Activated CD8-positive, alpha-beta memory T cell treated with anti-CD3 and anti-CD28 coated beads, Interleukin-2, amount 50 U/mL, for 24 hours (primary cell): ENCODE measurements around the gene ACTR2.
"Not testable (repeated sequence)": the region's sequence is repeated elsewhere in the genome, so short reads cannot be mapped to it uniquely, and the experiment has no call there.

Source experiments
- DNase-seq: peaks from one replicate; pipeline ENCODE4 v3.0.0-alpha.2; 2020; ENCODE audit errors: extremely low read depth

The ACTR2 gene

GRCh38 chr2:65227456-65228262 lies at the start of gene ACTR2:
Gene ACTR2, plus strand, starts transcription at chr2:65227831. Its CDS starts 79 bp downstream, at chr2:65227910.
- DNase-seq: peak; percentile 81

GRCh38 chr2:65182570-65182969 lies 45.1 kb upstream of the ACTR2 start:
- no peak for DNase-seq

- DNase-seq: not testable (repeated sequence)
Observed at GRCh38 chr2:65183406-65183805, 44.2 kb upstream of the ACTR2 start.

- DNase-seq: no peak
Observed at GRCh38 chr2:65185012-65185411, 42.6 kb upstream of the ACTR2 start.

DNA sequence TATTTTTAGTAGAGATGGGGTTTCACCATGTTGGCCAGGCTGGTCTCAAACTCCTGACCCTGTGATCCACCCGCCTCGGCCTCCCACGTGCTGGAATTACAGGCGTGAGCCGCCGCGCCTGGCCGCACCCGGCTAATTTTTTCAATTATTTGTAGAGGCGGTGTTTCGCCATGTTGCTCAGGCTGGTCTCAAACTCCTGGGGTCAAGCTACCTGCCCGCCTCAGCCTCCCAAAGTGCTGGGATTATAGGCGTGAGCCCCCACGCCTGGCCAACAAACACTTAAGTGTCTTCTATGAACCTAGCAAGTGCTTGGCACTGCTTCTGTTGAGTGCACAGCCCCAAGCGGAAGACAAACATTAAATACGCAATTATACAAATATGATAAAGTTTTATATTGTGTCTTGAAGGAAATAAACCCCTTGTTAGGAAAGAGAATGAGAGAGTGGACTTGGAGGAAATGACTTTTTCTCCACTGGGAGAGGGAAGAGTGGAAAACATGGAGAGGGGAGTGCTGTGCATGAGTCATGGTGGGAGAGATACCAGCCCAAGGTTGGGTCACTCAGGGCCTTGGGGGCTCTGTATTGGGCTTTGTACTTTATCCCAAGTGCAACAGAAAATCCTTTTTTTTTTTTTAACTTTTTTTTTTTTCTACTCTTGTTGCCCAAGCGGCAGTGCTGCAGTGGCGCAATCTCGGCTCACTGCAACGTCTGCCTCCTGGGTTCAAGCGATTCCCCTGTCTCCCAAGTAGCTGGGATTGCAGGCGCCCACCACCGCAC lies 41.4 kb upstream of the ACTR2 start:
- no peak for DNase-seq

DNA sequence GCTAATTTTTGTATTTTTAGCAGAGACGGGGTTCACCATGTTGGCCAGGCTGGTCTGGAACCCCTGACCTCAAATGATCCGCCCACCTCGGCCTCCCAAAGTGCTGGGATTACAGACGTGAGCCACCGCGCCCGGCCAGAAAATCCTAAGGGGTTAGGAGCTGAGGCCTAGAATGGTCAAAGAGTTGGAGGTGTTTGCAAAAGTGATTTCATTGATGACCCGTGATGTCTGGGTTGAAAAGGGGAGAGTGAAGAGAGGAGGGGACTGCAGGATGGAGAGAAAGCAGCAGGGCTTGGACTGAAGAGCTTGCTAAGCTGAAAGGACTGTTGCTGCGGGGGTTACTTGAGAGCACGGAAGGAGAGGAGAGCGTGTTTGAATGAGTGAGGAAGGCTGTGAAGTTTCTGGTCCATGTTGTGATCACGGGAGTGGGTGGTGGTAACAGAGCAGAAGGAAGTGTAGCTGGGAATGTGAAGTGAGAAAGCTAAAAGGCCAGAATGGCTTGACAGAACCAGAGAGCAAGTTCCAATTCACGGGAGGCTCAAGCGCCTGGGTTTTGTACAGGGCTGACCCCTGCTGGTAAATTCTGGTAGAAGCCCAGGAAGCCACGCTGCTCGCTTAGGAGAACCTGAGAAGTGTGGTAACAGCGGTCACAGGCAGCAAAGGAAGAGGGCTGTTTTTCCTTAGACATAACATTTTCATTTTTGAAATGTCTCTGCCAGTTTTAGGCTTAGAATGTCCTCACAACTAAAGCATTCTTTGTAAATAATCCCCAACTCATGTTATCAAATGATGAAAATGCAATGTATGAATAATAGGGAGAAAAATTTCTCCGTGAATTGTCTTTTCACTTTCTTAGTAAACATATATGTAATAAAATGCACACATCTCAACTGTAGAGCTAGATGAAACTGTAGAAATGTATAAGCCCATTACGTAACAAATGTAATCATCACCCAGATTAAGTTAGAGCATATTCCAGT lies 40.5 kb upstream of the ACTR2 start:
- peak; percentile 29 for DNase-seq

GRCh38 chr2:65193446-65193845 lies 34.2 kb upstream of the ACTR2 start:
- no peak for DNase-seq

GRCh38 chr2:65198737-65199136 lies 28.9 kb upstream of the ACTR2 start:
- no peak for DNase-seq

GRCh38 chr2:65199166-65199565 lies 28.5 kb upstream of the ACTR2 start:
- no peak for DNase-seq

DNA sequence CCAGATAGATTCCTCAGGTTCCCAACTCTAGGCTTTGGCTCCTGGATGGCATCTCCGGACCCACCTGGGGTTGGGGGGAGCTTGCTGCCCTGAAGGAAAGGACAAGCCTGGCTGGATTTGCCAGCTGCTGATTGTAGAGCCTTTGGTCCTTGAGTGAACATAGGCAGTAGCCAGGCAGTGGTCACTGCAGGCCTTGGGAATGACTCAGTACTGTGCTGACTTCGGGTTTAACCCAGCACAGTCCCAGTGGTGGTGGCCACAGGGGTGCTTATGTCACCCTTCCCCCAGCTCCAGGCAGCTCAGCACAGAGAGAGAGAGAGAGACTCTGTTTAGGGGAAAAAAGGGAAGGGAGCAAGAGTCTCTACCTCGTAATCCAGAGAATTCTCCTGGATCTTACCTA lies 27.7 kb upstream of the ACTR2 start:
- no peak for DNase-seq

DNA sequence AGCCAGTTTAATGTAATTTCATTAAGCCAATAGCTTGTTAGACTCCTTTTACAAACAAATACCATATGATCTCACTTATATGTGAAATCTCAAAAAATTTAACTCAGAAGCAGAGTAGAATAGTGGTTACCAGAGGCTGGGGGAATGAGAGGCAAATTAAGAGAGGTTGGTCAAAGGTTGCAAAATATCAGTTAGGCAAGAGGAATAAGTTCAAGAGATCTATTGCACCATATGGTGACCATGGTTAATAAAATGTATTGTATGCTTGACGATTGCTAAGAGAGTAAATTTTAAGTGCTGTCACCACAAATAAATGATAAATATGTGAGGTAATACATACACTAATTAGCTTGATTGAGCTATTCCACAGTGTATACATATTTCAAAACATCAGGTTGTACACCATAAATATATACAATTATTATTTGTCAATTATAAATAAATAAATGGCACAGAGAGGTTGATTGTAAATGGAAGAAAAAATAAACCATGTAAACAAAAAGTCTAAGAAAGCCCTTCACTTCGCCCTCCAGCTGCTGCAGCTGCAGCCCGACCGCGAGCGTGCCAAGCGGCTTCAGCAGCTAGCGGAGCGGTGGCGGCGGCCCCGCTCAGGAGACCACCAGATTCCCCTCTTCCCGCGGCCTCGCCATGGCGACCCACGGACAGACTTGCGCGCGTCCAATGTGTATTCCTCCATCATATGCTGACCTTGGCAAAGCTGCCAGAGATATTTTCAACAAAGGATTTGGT lies 23.0 kb upstream of the ACTR2 start:
- no peak for DNase-seq

- no peak for DNase-seq
Observed at GRCh38 chr2:65212115-65212514, 15.5 kb upstream of the ACTR2 start.

GRCh38 chr2:65212619-65213018 lies 15.0 kb upstream of the ACTR2 start:
- DNase-seq: no peak

DNA sequence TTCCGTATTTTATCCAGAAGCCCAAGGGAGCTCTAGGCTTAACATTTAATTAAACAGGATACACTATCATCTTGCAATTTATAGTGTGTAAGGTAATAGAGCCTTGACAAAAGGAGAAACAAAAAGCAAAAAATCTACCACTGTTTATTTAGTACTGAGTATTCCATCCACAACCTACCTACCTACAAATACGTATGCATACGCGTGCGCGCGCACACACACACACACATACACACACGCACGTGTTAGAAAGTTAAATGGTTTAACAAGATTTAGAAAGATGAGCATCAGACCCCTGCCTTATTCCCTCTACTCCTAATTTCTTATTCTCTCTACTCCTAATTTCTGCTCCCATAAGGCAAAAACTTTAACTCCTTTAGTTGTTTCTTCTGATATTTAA lies 14.6 kb upstream of the ACTR2 start:
- no peak for DNase-seq

DNA sequence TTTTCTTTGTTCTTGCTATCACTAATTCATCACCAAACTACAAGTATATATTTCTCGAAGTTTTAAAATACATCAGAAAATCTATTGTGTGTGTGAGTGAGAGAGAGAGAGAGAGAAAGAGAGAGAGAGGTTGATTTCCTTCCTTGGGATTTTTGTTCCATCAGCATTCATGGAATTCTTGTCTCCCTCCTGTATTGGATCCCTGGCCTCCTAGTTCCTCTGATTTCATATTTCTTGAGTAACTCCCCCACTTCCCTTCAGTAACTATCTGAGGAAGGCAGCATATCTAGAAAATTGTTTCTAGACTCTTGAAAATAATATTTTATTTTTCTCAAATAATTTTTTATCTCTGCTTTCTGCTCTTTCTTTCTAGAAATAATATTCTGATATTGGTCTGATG lies 13.3 kb upstream of the ACTR2 start:
- DNase-seq: no peak

- no peak for DNase-seq
Observed at GRCh38 chr2:65214843-65215242, 12.8 kb upstream of the ACTR2 start.

DNA sequence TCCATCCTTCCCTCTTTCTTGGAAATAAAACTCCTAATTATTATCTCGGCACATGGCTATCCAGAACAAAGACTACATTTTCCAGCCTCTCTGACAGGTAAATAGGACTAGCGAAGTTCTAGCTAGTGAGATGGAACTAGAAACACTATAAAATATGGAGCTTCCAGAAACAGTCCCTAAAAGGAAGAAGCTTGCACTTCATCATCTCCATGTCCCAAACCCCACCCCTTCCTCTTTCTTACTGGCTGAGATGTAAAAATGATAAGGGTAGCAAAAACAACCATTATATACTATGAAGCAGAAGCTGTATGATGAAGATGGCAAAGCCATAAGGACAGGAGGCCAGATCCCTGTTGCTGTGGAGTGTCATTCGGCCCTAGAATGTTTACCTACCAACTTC lies 11.7 kb upstream of the ACTR2 start:
- DNase-seq: no peak

GRCh38 chr2:65220432-65221131 lies 7.0 kb upstream of the ACTR2 start:
- no peak for DNase-seq

- not testable (repeated sequence) for DNase-seq
Observed at GRCh38 chr2:65221275-65221674, 6.4 kb upstream of the ACTR2 start.

- DNase-seq: no peak
Observed at GRCh38 chr2:65227020-65227455, 593 bp upstream of the ACTR2 start.
